GM21737 (cell line): Measurements from ENCODE around the gene TEAD1.

Source experiments
- ATAC-seq: cut with Tn5 transposase; IDR thresholded peaks from one replicate; pipeline ENCODE4 v1.9.1; 2021; ENCODE audit warnings: mild to moderate bottlenecking, moderate library complexity; ENCODE audit not compliant: unreplicated experiment

The TEAD1 gene

GRCh38 chr11:12673924-12674570 lies at the start of gene TEAD1:
Gene TEAD1, plus strand, starts transcription at chr11:12674421.
- peak; percentile 88 for ATAC-seq

- ATAC-seq, result no peak
Observed at GRCh38 chr11:12624595-12624994, 49.6 kb upstream of the TEAD1 start.

GRCh38 chr11:12625438-12626071 lies 48.7 kb upstream of the TEAD1 start:
- no peak for ATAC-seq

GRCh38 chr11:12626616-12627015 lies 47.6 kb upstream of the TEAD1 start:
- no peak for ATAC-seq

GRCh38 chr11:12628314-12628713 lies 45.9 kb upstream of the TEAD1 start:
- ATAC-seq, result no peak

- ATAC-seq, result no peak
Observed at GRCh38 chr11:12629601-12630313, 44.5 kb upstream of the TEAD1 start.

GRCh38 chr11:12631651-12632050 lies 42.6 kb upstream of the TEAD1 start:
- ATAC-seq, result no peak

GRCh38 chr11:12634329-12634728 lies 39.9 kb upstream of the TEAD1 start:
- ATAC-seq, result no peak

GRCh38 chr11:12636871-12637410 lies 37.3 kb upstream of the TEAD1 start:
- no peak for ATAC-seq

GRCh38 chr11:12639388-12639787 lies 34.8 kb upstream of the TEAD1 start:
- no peak for ATAC-seq

- ATAC-seq, result no peak
Observed at GRCh38 chr11:12640355-12640754, 33.9 kb upstream of the TEAD1 start.

- no peak for ATAC-seq
Observed at GRCh38 chr11:12640926-12641849, 33.0 kb upstream of the TEAD1 start.

GRCh38 chr11:12642040-12642439 lies 32.2 kb upstream of the TEAD1 start:
- ATAC-seq, result no peak

GRCh38 chr11:12642806-12643428 lies 31.3 kb upstream of the TEAD1 start:
- no peak for ATAC-seq

GRCh38 chr11:12646478-12646877 lies 27.7 kb upstream of the TEAD1 start:
- no peak for ATAC-seq

- ATAC-seq, result no peak
Observed at GRCh38 chr11:12653729-12654128, 20.5 kb upstream of the TEAD1 start.

- no peak for ATAC-seq
Observed at GRCh38 chr11:12655842-12656241, 18.4 kb upstream of the TEAD1 start.

- ATAC-seq, result no peak
Observed at GRCh38 chr11:12657336-12657735, 16.9 kb upstream of the TEAD1 start.

GRCh38 chr11:12657981-12658380 lies 16.2 kb upstream of the TEAD1 start:
- no peak for ATAC-seq

GRCh38 chr11:12662101-12662689 lies 12.0 kb upstream of the TEAD1 start:
- no peak for ATAC-seq
